Ecto neural progenitor cell (in vitro differentiated cells): ENCODE measurements around the gene ELOVL2.
A peak's percentile ranks its signal among the peaks of the same experiment; 100 is the strongest.

Experiments
- DNase-seq: peaks from one replicate; pipeline ENCODE4 v3.0.0-alpha.2; 2018; ENCODE audit warnings: low spot score

ELOVL2 gene

GRCh38 chr6:11056871-11057270 is 12.8 kb upstream of the ELOVL2 start:
- DNase-seq, result no peak

DNA sequence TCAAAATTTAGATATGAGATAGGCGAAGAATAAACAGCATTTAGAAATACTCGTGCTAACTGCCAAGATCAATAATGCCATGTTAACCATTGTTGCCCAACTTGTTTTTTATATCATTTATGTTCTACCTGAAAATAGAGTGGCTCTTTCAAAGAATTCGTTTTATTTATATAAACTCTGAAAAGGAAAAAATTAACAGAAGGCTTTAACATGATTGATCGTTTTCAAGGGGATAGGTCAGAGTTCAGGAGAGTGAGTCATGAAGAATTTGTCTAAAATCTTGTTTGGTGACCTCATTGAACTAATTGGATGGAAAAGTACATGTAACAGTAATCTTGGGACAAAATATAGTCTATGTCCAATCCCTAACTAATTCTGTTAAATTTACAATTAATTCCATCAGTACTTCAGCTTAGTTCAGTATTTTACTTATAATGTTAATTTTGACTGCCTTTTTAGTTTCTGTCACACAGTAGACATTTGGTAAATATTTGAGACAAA is 11.1 kb upstream of the ELOVL2 start:
- DNase-seq, result no peak

DNA sequence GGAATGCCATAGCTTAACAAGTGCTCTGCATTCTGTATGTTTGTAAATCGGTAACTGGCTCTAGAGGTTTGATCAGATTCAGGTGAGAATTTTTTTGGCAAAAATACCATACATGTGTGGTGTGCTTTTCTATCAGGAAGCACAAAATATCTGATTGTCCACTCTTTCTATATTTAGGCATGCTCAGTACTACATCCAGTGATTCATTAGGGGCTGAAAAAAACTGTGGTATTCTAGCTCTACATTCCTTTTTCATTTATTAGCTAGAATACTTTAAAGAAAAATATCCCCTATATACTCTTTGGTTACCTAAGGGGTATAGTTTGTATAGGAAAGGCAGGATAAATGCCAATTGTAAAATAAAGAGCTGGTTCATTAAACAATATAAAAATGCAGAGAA is 10.6 kb upstream of the ELOVL2 start:
- no peak for DNase-seq

- no peak for DNase-seq
These were observed 9.2 kb upstream of the ELOVL2 start for GRCh38 chr6:11053307-11053706.

- no peak for DNase-seq
These were observed 6.6 kb upstream of the ELOVL2 start for GRCh38 chr6:11050731-11051130.

- no peak for DNase-seq
These were observed 635 bp upstream of the ELOVL2 start for GRCh38 chr6:11044712-11045167.

- peak; percentile 67 for DNase-seq
These were observed 636 bp downstream of the ELOVL2 start for GRCh38 chr6:11043378-11043960.

- no peak for DNase-seq
These were observed 1.2 kb downstream of the ELOVL2 start for GRCh38 chr6:11042750-11043377.

- DNase-seq, result no peak
These were observed 1.9 kb downstream of the ELOVL2 start for GRCh38 chr6:11042025-11042749.

DNA sequence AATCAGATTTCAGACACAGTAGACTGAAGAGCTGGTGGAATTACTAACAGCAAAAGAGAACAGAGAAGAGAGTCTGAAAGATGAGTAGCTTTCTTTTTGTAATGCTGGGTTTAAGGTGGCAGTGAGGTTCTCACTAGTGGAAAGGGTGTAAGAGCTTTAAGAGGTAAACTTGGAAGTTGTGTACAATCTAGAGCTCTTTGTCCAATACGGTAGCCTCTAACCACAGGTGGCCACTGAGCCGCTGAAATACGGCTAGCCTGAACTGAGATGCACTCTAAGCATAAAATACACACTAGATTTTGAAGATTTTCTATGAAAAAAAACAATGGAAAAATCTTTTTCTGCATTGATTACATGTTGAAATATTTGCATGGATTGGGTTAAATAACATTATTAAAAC is 4.0 kb downstream of the ELOVL2 start:
- no peak for DNase-seq

GRCh38 chr6:11039040-11039439 is 5.1 kb downstream of the ELOVL2 start:
- DNase-seq, result no peak

DNA sequence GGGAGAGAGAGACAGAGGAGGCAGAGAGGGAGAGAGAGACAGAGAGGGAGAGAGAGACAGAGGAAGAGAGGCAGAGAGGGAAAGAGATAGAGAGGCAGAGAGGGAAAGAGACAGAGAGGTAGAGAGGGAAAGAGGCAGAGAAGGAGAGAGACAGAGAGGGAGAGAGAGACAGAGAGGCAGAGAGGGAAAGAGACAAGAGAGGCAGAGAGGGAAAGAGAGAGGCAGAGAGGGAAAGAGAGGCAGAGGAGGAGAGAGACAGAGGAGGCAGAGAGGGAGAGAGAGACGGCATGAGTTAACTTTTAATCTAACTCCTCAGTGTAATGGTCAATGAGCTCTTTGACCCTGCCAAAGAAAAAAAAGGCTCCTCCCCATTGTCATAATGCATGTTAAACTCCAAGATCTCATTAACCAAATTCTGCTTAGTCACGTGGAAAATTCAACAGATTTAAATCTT is 7.1 kb downstream of the ELOVL2 start:
- no peak for DNase-seq

- DNase-seq, result no peak
These were observed 7.8 kb downstream of the ELOVL2 start for GRCh38 chr6:11036351-11036740.

- DNase-seq, result no peak
These were observed 8.3 kb downstream of the ELOVL2 start for GRCh38 chr6:11035616-11036350.

- DNase-seq, result no peak
These were observed 10.3 kb downstream of the ELOVL2 start for GRCh38 chr6:11033825-11034224.

DNA sequence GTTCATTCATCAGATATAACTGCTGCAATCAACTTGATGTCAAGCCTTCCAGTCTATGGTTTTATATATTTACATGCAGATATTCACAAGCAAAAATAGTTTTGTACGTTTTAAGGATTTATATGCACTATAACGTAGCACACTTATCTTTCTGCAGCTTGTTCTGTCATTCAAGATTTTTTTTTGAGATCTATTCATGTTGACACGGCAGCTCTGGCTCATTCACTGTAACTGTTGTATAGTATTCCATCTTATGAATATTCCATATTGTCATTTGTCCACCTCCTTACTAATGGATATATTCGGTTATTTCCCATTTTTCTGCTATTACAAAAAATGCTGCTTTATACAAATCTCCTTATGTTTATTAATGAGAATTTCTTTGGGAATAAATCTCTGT is 13.2 kb downstream of the ELOVL2 start:
- DNase-seq, result no peak

DNA sequence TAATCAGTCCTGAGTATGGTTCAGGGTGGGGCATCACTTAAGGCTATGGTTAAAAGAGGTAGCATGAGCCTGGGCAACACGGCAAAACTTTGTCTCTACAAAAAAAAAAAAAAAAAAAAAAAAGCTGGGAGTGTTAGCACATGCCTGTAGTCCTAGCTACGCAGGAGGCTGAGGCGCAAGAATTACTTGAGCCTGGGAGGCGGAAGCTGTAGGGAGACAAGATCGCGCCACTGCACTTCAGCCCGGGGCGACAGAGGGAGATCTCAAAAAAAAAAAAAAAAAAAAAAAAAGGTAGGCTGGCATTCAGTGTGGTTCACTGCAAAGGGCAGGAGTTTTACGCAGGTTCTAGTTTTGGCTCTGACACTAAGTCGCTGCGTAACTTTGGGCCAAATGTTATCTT is 15.1 kb downstream of the ELOVL2 start:
- no peak for DNase-seq

DNA sequence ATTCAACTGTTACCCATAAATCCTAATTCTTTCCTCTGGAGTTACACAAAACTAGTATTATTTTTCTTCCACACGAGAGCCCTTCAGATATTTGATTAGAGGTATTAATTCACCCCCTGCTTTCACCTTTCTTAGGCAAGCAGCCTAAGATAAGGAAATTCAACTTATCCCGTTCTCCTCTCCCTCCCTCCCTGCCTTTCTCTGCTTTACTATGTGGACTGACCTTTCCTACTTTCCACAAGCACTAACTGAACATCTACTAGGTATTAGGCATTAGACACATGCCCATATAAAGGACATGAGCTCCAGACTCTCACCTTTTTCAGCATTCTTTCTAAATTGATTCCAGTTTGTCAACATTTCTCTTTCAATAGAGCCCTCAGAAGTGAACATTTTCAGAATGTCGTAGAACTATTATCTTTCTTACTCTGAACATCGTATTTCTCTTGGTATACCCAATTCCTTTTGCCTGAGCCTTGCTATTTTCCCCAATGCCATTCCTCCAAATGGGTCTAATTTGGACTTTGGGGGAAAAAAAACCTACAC is 16.5 kb downstream of the ELOVL2 start:
- no peak for DNase-seq

DNA sequence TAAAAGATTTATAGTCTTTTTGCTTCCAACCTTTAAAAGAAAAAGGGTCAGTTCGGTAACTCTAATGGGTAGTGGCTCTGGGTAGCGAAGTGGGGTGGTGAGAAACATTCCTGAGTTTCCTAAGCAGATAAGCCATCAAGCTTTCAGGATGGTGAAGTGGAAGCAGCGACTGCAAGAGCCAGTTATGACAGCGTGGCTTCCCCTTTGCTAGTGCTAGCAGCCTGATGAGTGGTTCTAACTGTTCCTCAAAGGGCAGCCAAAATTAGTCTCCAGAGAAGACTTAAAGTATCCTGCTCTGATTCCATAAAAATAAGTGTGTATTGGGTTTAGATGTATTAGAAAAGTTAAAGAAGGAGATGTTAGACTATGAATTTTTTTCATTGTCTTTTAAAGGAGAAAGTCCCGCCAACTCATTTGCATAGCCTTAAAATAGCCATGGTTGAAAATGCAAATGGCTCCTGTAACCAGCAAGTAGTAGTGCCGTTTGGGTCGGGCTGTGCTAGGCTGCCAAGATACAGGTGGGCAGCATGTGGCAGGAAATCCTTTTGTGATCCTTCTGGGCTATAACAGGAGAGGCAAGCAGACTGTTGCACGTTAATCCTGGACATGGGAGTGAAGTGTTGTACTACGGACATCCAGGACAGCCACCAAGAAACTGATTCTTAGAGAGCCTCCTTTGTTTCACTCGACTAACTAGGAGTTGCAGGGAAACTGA is 18.0 kb downstream of the ELOVL2 start:
- no peak for DNase-seq

- DNase-seq, result no peak
These were observed 19.0 kb downstream of the ELOVL2 start for GRCh38 chr6:11025130-11025529.

DNA sequence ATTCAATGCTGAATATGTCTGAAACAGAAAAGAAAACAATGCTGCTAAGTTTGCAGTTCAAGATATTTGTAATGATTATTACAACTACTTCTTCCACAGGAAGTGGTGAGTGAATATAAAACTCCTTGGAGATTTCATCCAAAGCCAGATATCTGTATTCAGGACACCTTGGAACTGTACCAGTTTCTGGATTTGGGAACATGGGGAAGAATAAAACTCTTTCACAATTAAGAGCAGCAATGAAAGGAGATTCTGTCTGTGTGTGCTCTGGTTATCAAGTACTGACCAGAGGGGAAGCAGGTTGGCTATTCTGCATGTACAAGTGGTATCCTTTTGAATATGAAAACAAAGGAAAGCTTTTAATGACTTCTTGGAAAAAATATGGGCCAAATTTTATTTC is 21.1 kb downstream of the ELOVL2 start:
- no peak for DNase-seq

- DNase-seq, result no peak
These were observed 22.4 kb downstream of the ELOVL2 start for GRCh38 chr6:11021714-11022113.
